ENCODE results near the gene NPTN.

DNA sequence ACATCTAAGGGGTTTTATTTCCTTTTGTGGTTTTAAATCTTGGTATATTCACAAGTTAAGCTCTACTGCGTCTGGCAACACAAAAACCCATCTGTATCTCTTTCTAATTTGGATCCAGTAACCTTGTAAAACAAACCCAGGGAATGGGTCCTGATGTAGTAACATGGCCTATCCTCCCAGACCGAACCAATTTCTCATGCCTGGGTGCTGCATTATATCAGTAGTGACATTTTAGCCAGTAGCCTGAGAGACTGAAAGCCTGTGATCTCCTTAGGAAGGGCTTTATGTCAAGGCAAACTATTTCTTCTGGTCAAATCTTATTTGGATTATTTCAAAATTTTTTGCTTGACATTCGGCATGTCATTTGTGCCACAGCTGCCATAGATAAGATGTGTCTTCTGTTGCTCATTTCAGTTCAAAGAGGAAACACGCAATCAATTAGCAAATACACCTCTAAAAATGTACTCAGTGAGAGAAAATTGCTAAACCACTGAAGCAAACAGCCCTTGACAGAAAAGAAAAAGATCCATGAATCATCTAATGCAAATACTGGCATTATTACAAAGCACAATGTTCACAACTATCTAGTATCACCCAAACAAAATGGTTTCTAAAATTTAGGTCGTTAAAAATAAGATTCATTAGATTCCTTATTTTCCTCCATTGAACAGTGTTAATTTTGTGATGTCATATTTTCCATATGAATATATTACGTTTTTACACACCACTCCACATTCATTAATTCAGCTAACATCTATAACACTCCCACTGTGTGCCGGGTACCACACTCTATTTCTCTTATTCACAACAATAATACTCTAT, 4.0 kb downstream of the NPTN start:
- TF ChIP-seq TAF1 (IDR thresholded peaks at IDR 0.05; ENCODE audit: borderline replicate concordance, insufficient read depth, low read length) (no peak), POLR2AphosphoS5 (IDR thresholded peaks at IDR 0.05; ENCODE audit: low read depth, low read length) (no peak)
- TF ChIP-seq, protein P1, sequence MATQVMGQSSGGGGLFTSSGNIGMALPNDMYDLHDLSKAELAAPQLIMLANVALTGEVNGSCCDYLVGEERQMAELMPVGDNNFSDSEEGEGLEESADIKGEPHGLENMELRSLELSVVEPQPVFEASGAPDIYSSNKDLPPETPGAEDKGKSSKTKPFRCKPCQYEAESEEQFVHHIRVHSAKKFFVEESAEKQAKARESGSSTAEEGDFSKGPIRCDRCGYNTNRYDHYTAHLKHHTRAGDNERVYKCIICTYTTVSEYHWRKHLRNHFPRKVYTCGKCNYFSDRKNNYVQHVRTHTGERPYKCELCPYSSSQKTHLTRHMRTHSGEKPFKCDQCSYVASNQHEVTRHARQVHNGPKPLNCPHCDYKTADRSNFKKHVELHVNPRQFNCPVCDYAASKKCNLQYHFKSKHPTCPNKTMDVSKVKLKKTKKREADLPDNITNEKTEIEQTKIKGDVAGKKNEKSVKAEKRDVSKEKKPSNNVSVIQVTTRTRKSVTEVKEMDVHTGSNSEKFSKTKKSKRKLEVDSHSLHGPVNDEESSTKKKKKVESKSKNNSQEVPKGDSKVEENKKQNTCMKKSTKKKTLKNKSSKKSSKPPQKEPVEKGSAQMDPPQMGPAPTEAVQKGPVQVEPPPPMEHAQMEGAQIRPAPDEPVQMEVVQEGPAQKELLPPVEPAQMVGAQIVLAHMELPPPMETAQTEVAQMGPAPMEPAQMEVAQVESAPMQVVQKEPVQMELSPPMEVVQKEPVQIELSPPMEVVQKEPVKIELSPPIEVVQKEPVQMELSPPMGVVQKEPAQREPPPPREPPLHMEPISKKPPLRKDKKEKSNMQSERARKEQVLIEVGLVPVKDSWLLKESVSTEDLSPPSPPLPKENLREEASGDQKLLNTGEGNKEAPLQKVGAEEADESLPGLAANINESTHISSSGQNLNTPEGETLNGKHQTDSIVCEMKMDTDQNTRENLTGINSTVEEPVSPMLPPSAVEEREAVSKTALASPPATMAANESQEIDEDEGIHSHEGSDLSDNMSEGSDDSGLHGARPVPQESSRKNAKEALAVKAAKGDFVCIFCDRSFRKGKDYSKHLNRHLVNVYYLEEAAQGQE (IDR thresholded peaks at IDR 0.05; ENCODE audit: insufficient read depth in 1 of 2, low read depth in 2 of 2, low read length in 2 of 2), result no peak
